Omental fat pad (tissue), 4 donors: ENCODE results near the gene NAGLU. TPM values are rescaled to one million over a fixed set of nuclear protein-coding genes. Genes with fewer than 3 reads are reported as not detected.
"Not testable (repeated sequence)": the region's sequence is repeated elsewhere in the genome, so short reads cannot be mapped to it uniquely, and the experiment has no call there.

Source experiments
- ATAC-seq: fragments of 150-250 bp; one replicate; pipeline ENCODE4 v1.9.1; 2016; ENCODE audit warnings: mild to moderate bottlenecking, moderate library complexity; ENCODE audit not compliant: low FRiP score
- DNase-seq: peaks from one replicate; pipeline ENCODE4 v3.0.0-alpha.2; 2019; ENCODE audit warnings: low spot score
- CTCF ChIP-seq, 3 donors: fragments of 450-650 bp; IDR thresholded peaks; one replicate each; pipeline ENCODE4 v1.5.1; 2016 to 2017; ENCODE audit warnings: antibody characterized with exemption in 3 of 3, mild to moderate bottlenecking in 3 of 3, moderate library complexity in 2 of 3
- total RNA-seq, 4 donors: library from RNA; depleted of rRNA; stranded (reverse); fragments of >200 nt; gene quantifications; one replicate each; pipeline ENCODE4 v1.1.0, GENCODE V29; 2016

The NAGLU gene
- total RNA-seq, 4 donors from 2014 or later: 48.5 to 80.9 (median 57.3) TPM

DNA sequence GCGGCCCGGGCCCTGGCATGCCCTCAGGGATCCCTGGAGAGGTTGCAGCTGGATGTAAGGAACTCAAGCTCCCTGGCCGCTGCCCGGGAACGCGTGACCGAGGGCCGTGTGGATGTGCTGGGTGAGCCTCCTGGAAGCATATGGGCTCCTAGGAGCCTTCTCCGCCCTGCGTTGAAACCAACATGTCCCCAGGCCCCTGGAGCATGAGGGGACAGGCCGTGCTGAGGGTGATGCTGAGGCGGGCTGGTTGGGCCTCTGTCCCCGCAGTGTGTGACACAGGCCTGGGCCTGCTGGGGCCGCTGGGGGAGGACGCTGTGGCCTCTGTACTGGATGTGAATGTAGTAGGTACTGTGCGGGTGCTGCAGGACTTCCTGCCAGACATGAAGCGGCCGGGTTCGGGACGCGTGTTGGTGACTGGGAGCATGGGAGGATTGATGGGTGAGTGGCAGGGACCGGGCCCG lies 11.0 kb downstream of the NAGLU start:
- no peak for TF ChIP-seq CTCF (IDR thresholded peaks at IDR 0.05)
- DNase-seq (no peak), ATAC-seq (no peak)

DNA sequence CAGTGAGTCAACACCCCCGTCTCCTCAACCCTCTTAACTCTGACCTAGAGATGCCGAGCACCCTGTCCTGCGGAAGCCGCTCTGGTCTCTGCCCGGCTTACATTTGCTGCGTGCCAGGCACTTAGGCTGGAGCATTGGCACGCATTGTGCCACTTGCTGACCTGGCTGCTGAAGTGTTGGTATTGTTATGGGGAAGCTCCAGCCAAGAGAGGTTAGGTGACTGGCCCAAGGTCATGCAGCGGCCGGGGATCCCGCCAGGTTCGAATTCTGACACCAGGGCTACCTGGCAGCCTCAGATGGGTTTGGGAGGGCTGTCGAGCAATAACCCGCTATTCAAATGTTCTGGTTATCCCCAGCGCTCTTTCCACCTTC lies 11.6 kb downstream of the NAGLU start:
- no peak for DNase-seq
- TF ChIP-seq CTCF (IDR thresholded peaks at IDR 0.05): no peak
- ATAC-seq: no peak

DNA sequence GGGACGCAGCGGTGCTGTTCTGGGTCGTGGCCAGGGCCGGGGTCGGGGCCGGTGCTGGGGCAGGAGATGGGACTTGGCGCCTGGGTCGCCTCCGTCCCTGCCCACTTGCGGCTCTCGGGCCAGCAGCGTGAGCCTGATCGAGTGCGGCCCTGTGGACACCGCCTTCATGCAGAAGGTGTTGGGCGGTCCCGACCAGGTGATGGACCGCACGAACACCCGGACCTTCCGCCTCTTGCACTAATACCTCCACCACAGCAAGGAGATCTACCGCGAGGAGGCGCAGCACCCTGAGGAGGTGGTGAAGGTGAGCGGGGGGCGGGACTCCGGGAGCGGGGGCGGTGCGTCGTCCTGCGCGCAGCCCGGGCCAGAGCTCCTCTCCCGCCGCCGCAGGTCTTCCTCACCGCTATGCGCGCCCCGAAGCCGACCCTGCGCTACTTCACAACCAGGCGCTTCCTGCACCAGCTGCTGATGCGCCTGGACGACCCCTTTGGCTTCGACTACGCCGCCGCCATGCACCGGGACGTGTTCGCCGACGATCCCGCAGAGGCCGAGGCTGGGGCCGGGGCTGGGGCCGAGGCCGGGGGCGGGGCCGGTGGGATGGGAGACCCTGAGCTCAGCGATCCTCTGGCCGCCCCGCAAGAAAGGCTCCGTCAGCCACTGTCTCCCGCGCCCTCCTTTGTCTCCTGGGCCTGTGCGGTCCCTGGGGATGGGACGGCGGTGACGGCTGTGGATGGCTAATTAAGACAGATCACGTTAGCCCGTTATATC lies 12.2 kb downstream of the NAGLU start:
- no peak for TF ChIP-seq CTCF (IDR thresholded peaks at IDR 0.05)
- ATAC-seq (peak; percentile 79), DNase-seq (peak; percentile 60)

- no peak for TF ChIP-seq CTCF (IDR thresholded peaks at IDR 0.05)
- no peak for DNase-seq
- ATAC-seq: no peak
These were observed 13.1 kb downstream of the NAGLU start for GRCh38 chr17:42548993-42549755.

DNA sequence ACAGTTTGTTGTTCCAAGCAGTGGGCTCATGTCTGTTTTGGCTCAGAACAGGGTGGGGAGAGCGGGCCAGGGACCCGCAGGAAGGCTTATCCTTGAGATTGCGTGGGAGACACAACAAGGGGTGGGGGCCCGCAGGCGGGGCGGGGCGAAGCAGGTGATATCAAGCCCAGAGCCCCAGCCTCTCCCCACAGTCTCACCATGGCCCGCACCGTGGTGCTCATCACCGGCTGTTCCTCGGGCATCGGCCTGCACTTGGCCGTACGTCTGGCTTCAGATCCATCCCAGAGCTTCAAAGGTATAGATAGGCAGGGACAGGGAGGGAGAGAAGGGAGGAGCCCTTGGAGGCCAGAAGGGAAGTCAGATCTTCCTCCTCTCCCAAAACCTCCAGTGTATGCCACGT lies 16.7 kb downstream of the NAGLU start, which contains the start of gene HSD17B1:
Gene HSD17B1 (plus strand): TSS at position 188 of the 400 bp plus-strand sequence. CDS start 11 bp downstream, at position 199.
- DNase-seq, ATAC-seq: not testable (repeated sequence)

DNA sequence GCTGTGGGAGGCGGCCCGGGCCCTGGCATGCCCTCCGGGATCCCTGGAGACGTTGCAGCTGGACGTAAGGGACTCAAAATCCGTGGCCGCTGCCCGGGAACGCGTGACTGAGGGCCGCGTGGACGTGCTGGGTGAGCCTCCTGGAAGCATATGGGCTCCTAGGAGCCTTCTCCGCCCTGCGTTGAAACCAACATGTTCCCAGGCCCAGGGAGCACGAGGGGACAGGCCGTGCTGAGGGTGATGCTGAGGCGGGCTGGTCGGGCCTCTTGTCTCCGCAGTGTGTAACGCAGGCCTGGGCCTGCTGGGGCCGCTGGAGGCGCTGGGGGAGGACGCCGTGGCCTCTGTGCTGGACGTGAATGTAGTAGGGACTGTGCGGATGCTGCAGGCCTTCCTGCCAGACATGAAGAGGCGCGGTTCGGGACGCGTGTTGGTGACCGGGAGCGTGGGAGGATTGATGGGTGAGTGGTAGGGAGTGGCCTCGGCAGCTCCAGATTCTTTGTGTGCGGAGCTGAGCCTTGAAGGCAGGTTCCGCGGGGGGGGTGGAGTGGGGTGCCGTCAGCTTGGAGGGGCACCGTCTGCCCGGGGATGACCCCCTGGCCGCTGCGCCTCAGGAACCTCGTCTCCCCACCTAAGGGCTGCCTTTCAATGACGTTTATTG lies 17.2 kb downstream of the NAGLU start:
- no peak for ATAC-seq
- TF ChIP-seq CTCF (IDR thresholded peaks at IDR 0.05): no peak
- DNase-seq: no peak

GRCh38 chr17:42553866-42554249 lies 17.8 kb downstream of the NAGLU start:
- peak; percentile 12 for ATAC-seq

More at GRCh38 chr17:42553866-42554249, 17.8 kb downstream of the NAGLU start:
- no peak for TF ChIP-seq CTCF (IDR thresholded peaks at IDR 0.05)
- no peak for DNase-seq
